HG02884 (cell line): Measurements from ENCODE around the gene ABHD17B.
"Not testable (repeated sequence)": the region's sequence is repeated elsewhere in the genome, so short reads cannot be mapped to it uniquely, and the experiment has no call there.

ENCODE experiments used
- ATAC-seq: cut with Tn5 transposase; IDR thresholded peaks from one replicate; pipeline ENCODE4 v1.9.1; 2021; ENCODE audit warnings: mild to moderate bottlenecking, moderate library complexity; ENCODE audit not compliant: unreplicated experiment

ABHD17B gene

DNA sequence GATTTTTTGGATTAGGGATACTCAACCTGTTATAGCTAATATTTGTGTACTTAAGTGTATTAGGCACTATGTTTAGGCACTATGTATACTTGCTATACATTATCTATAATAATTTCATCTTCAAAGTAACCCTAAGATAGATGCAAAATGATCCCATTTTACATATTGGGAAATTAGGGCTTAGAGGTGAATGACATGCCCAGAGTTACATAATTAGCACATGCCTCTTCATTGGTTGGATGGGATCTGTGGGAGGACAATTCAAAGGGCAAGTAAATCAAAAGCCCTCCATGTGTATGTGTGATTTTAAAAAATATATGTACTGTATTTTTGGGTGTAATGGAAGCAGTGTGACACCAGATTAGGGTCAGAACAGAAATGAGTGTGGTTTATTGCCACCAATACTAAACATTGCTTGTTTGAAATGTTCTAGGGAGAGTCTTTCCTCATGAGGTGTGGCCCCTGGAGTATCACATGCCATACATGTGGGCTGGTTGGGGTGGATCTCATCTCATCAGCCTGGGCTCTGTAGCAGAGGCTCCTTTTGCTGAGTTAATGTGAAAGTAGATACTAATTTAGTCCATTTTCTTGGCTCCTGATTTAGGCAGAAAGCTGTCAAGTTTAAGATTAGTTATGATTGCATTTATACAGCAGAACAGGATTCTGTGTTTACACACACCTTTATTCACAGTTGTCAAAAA lies 6.0 kb upstream of the ABHD17B start:
- peak; percentile 94 for ATAC-seq

DNA sequence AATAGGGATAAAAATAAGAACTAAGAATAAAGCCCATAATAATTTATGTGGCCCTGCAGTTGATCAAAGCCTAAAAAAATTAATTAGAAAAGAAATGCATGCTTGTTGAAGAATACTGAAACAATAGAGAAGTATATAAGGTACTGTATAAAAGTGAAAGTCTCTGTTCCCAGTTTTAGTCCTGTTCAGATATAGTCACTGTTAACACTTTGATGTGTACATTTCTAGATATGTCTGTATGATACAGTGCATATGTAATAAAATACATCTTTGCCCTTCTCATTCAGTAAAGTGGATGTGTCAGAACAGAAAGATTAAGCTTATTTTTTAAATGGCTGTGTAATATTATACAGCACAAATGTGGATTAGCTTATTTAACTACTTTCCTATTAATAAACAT lies 4.5 kb upstream of the ABHD17B start:
- ATAC-seq, result no peak

DNA sequence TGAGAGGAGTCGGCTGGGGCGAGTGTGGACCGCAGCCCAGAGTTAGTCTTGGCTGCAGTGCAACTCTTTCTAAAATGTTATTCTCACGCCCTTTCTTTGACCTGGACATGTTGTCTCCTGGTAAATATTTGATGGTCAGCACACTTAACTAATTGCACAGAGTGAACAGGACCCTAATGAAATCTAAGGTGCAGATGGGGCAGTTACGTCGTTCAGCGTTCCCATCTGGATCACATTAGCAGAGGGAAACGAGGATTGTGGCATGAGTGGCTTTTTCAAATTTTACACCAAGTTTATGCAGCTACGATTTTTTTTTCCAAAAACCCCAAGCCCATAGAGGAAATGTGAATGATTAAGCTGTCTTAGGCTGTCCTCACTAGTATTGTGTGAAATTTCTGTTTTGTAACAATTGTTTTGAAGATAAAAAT lies 929 bp upstream of the ABHD17B start:
- ATAC-seq, result no peak

DNA sequence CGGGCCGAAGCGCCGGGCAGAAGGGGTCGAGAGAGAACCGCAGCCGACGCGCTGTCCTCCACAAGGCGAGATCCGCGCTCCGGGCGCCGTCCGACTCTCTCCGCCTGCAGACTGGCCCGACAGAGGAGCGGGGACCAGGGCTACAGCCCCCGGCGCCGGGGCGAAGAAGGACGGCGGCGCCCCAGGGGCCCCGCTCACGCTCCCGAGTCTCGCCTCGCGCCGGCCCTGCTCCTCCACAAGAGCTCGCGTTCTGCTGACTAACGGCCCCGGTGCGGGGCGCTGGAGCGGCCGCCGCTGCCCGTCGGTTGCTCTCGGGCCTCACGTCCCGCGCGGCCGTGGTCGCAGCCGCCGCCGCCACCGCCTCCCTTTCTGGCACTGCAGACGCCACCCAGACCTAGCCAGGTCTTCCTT lies 338 bp downstream of the ABHD17B start:
- peak; percentile 5 for ATAC-seq

DNA sequence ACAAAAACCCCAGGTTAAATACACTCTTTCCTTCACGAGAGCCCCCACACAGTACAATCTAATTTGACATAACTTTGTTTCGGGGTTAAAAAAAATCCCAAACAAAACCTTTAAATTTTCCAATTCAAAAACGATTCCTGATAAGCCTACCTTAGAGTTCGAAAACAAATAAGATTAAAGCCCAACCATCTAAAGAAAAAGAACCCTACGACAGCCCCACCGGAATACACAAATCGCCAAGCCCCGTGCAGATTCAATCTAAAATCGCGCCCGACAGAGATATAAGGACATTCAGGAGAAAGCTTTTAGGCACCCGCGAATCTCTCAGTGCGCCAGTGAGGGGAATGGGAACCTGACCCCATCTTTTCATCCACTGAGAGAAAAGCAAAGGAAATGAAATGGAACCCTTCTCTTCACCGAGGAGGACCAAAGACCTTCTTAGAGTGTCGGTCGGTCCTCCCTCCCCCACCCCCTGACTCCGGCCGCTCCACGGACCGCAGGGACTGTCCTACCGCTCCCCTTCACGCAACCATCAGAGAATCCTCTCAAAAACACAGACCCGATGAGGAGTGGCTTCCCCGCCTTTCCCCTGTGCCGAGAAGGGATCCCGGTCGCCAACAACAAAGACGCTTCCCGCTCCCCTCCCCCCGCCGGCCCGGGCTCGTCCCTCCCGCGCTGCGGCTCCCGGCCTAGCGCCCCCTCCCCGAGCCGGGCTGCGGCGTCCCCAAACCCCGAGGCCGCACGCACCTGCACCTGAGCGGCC lies 925 bp downstream of the ABHD17B start:
- ATAC-seq, result peak; percentile 1

DNA sequence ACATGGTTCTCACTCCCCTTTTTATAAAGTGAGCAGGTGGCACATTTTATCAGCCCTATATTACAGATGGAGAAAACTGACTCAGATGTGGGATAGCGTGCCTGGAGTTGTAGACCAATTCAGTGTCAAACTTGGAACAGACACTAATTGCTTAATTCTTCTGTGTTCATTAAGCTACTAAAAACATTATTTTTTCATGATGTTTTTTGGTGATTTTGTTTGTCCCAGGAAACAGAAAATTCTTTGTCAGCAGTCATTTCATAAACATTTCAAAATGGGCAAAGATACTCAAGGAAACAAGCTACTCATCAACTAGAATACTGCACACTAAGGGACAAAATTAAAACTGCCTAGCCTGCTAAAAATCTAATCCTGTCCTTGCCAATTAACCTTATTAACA lies 2.2 kb downstream of the ABHD17B start:
- no peak for ATAC-seq

DNA sequence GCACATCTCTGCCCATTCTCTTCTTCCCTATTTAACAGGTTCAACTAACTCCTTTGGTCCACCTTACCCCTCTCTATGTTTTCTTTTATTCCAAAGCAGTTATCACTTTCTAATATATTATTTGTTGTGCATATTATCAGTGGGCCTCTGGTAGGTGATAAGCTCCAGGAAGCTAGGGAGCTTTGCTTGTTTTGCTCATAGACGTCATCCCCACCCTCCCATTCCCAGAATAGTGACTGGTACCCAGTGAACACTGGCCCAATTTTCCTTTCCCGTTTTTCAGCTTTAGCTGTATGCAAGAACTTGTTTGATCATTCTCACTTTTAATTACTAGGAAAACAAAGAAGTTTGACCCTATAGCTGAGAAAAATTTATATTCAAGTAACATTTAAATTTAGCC lies 6.9 kb downstream of the ABHD17B start:
- ATAC-seq, result no peak

DNA sequence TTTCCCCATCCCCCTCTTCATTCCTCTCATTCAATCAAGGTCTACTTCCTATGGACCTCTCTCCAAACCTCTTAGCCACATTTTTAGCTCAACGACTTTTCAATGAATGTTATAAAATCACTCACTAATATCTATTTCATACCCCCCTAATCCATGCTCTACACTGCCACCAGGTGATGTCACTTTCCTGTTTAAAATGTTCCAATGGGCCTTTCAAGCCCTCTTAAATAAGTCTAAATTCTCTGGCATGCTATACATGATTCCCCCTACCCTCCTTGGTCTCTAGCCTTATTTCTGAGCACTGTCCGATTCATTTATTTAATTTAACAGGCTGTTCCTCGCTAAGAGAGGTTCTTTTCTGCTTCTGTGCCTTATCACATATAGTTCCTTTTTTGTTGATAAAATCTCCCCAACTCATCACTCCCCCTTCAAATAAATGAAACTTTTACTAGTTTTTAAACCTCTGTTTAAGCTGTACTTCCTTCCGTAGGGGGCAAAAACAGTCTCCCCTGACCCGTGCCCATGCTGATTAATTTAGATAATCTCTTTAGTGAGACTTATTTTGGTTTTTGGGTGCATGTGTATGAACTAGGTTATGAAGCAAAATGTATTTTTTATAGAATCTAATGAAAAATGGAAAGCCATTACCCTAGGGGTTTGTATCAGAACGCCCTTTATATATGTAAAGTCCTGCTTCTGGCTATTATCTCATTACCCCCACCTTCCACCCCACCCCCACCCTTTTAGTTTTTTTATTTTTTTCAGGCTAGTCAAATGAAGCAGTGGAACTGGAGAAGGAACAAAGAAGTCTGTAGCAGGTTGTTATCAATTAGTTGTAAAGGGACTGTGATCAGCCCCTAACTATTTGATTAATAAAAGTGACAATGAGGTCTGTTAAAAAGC lies 9.0 kb downstream of the ABHD17B start:
- no peak for ATAC-seq

DNA sequence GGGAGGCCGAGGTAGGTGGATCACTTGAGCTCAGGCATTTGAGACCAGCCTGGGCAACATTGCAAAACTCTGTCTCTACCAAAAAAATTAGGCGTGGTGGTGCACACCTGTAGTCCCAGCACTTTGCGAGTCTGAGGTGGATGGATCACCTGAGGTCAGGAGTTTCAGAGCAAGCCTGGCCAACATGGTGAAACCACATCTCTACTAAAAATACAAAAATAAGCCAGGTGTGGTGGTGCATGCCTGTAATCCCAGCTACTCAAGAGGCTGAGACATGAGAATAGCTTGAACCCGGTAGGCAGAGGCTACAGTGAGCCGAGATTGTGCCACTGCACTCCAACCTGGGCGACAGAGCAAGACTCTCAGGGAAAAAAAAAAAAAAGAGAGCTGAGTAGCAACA lies 12.2 kb downstream of the ABHD17B start:
- not testable (repeated sequence) for ATAC-seq

DNA sequence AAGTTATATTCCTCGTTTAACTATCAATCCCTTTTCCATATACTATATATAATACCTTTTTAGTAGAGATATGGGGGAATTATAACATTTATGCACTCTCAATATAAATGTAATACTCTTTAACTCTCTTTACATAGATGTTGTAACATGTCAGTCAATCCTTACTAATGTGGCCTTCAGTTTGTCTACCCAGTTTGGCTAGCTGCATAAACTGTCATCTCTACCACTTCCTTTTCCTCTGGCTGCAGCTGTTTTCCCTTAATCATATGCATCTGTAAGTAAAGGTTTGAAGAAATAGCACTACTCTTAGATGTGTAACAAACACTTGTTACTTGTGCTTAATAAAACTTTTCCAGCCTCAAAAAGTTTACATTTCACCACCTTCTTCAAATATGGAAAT lies 13.4 kb downstream of the ABHD17B start:
- ATAC-seq, result peak; percentile 39

DNA sequence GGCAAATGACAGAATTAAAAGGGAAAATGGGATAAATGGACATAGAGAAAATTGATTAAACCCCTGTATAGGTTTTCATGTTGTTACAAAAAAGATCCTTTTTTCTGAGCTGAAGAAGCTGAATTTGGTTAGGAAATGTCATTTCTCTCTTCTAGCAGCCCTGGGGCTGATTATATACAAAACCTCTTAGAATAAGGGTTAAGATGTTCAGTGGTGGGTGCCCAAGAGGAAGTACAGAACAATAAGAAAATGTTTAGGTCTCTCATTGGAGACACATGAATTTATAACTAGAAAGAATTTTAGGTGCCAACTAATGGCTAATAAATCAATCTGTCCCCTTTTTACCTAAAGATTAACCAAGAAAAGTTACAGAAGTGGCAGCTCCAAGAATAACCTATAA lies 14.2 kb downstream of the ABHD17B start:
- ATAC-seq, result no peak

DNA sequence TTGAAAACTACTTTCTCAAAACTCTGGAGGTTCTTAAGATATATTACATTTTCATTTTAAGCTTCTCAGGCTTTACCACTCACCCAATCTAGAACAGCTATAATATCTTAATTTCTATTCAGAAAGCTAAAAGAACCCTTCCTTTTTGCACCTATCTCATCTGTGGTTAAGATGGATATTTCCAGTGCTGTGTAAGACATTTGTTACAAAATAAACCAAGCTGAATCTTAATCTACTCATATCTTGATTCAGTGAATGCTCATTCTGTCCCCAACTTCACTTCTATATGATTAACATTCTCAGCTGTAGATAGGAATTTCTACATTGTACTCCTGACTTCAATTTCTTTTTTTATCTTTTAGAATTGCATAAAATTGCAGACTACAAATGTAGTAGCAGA lies 15.0 kb downstream of the ABHD17B start:
- no peak for ATAC-seq

DNA sequence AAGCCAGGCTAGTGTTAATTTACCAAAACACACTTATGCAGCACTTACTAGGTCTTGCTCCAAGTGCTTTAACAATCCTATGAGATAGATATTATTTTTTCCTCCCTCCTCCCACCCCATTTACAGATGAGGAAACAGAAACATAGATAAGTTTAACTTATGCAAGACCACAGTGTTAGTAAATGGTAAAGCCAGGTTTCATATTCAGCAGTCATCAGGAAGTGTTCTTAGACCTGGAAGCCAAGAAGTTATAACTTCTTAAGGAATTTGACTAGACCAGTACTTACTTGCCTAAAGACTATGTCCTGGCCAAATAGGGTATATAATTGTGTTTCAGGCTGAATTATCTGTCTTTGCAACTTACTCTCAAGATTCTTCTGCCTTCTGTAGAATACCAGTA lies 15.9 kb downstream of the ABHD17B start:
- peak; percentile 34 for ATAC-seq

DNA sequence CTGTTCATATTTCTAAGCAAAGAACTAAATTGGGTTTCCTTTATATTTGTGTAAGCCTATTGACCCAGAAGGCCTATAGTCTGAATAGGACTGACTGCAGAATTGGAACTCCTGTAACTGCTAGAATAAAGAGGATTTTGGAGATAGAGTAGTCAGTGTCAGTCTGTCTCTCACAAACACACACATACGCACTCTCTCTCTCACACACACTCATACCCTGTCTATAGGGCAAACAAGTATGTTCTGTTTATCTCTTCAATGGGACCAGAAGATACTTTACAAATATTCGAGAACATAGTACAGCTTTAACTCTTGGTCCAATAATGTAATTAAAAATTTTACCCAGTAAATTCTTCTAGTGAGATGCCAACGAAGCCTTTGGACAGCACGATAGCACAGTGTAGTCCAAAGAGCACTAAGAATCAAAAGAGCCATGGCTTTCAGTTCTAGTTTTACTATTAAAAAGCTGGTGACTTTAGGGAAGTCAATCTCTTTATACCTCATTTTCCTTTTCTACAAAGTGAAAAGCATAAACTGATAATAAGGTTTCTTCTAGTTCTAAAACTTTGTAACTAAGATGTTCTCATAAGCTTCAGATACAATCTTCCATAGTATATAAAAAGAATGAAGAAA lies 19.3 kb downstream of the ABHD17B start:
- peak; percentile 43 for ATAC-seq

DNA sequence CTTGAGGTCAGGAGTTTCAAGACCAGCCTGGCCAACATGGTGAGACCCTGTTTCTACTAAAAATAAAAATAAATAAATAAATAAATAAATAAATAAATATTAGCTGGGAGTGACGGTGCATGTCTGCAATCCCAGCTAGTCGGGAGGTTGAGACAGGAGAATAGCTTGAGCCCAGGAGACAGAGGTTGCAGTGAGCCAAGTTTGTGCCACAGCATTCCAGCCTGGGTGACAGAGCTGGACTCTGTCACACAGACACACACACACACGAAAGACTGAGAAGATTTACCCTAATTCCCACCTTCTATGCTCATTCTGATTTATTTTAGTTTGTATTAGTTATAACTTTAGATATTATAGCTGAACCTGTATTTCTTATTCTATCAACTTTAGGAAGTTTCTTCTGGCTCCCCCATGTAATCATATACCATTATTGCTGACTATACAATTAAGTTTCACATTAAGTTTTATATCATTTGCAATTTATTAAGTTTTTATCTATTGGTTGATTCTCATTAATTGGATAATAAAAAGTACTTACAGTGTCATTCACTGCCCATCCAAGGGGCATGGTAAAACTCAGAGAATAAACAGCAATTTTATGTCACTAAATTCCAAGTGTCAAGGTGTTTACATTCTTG lies 20.8 kb downstream of the ABHD17B start:
- no peak for ATAC-seq

DNA sequence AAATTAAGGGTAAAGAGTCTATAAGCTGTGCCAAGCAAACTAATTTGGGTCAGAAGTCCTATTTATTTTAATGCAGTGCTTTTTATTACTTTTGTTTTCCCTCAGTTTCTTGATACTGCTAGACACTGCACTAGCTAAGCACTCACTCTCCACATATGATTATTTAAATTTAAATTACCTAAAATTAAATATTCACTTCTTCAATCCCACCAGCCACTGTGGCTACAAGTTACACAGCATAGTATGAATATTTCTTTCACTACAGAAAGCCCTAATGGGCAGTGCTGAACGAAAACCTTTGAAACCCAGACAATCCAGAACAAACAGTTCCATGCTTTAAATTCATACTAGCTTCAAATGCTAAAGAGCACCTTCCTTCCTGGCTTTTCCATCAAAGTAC lies 23.6 kb downstream of the ABHD17B start:
- ATAC-seq, result no peak

DNA sequence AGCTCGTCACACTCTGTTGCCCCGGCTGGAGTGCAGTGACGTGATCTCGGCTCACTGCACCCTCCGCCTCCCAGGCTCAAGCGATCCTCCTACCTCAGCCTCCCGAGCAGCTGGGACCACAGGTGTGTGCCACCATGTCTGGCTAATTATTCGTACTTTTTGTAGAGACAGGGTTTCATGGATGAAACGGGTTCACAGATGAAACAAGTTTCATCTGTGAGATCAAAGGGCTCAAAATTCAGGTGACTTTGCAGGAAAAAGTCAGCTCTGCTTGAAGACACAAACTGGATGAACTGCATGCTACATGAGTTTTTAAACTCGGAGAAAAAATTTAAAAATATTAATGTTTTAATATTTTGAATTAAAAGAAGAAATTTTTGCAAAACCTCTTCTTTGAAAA lies 24.5 kb downstream of the ABHD17B start:
- ATAC-seq, result no peak

DNA sequence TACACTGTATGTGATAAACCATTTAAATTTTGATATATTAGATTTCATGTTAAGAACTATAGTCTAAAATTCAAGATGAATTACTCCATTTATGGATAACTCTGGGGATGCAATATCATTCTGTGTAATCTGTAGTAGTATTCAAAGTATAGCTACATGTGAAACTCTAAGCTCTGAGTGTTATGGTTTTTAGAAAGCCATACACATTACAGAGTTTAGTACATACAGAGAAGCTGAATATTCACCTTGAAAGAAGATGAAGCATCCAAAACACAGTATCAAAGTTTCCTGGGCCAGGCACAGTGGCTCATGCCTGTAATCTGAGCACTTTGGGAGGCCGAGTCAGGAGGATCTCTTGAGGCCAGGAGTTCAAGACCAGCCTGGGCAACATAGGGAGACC lies 25.0 kb downstream of the ABHD17B start:
- ATAC-seq, result no peak

DNA sequence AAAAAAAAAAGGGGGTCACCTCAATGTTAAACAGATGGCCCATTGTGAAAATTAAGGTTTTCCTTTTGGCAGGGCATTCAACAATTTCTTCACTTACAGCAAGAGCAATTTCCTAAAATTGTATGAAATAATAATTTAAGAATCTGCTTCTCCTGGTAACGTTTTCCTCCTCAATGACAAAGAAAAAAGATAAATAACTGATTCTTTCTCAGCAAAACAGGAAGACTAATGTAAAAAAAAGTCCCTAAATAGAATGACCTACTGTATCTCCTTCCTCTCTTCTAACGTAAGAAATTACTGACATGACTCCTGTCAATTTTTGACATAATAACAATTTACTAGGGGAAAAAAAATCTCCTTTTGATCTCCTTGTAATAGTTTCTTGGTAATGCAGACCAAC lies 25.5 kb downstream of the ABHD17B start:
- no peak for ATAC-seq

DNA sequence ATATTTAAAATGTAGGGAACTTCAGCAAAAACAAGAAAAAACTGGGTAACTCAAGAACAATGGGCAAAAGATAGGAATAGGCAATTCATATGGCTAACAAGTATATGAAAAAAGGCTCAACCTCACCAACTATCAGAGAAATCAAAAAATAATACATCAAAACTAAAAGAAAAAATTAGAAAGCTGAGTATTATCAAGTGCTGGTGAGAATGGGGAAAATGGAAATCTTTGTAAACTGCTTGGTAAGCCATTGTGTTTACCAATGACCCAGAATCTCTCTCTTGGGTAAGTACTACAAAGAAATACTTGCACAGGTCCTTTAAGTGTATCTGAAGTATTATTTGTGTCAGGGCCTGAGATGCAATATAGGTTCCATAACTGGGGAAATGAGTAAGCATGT lies 27.0 kb downstream of the ABHD17B start:
- ATAC-seq, result no peak
